SU-DHL-6 (cell line): ENCODE results near the gene PRND.
"Not testable (repeated sequence)": the region's sequence is repeated elsewhere in the genome, so short reads cannot be mapped to it uniquely, and the experiment has no call there.

Source experiments
- H2AFZ ChIP-seq: fragments of 200-600 bp; sonication (generic); 2 replicates; pipeline ENCODE4 v1.6.1; 2014; ENCODE audit warnings: low read depth, mild to moderate bottlenecking, moderate library complexity, mixed read lengths, antibody characterized with exemption, low read length; ENCODE audit not compliant: severe bottlenecking
- H3F3A ChIP-seq: fragments of 200-600 bp; shearing (Covaris generic); 2 replicates; pipeline ENCODE4 v1.6.0; 2016; ENCODE audit warnings: antibody characterized with exemption, mild to moderate bottlenecking; ENCODE audit not compliant: insufficient read depth
- H3K27ac ChIP-seq: fragments of 200-600 bp; sonication (generic); 2 replicates; pipeline ENCODE4 v1.5.1; 2016; ENCODE audit warnings: low read depth, mild to moderate bottlenecking, low read length, moderate library complexity, mixed read lengths
- H3K27me3 ChIP-seq: fragments of 200-600 bp; sonication (generic), shearing (Covaris generic); 2 replicates; pipeline ENCODE4 v1.6.0; 2014; ENCODE audit warnings: mild to moderate bottlenecking, low read length
- H3K36me3 ChIP-seq: fragments of 200-600 bp; sonication (generic); 2 replicates; pipeline ENCODE4 v1.6.1; 2014; ENCODE audit warnings: mild to moderate bottlenecking, low read length, mixed read lengths
- H3K4me2 ChIP-seq: fragments of 300-600, 200-600 bp; shearing (Covaris generic), sonication (generic); 2 replicates; pipeline ENCODE4 v1.6.0; 2014; ENCODE audit warnings: low read length, low read depth, mild to moderate bottlenecking; ENCODE audit not compliant: poor library complexity, severe bottlenecking
- H3K4me3 ChIP-seq: fragments of 200-600 bp; sonication (generic); 2 replicates; pipeline ENCODE4 v1.5.1; 2014; ENCODE audit warnings: antibody characterized with exemption, low read length, mild to moderate bottlenecking, mixed read lengths; ENCODE audit not compliant: insufficient read depth, poor library complexity, severe bottlenecking
- H3K79me2 ChIP-seq: fragments of 200-600 bp; sonication (generic); 2 replicates; pipeline ENCODE4 v1.6.1; 2014; ENCODE audit warnings: mild to moderate bottlenecking, low read length, moderate library complexity; ENCODE audit not compliant: insufficient read depth
- H3K9ac ChIP-seq: fragments of 200-600 bp; sonication (generic); 2 replicates; pipeline ENCODE4 v1.7.0; 2014; ENCODE audit warnings: mild to moderate bottlenecking, low read length
- H3K9me2 ChIP-seq: fragments of 200-600 bp; sonication (generic); replicated peaks from 2 replicates; pipeline ENCODE4 v1.6.1; 2014; ENCODE audit warnings: low read length; ENCODE audit not compliant: insufficient read depth
- H3K9me3 ChIP-seq: fragments of 200-600 bp; sonication (generic); 2 replicates; pipeline ENCODE4 v1.6.1; 2014; ENCODE audit warnings: low read length, mixed read lengths; ENCODE audit not compliant: insufficient read depth
- H4K20me1 ChIP-seq: fragments of 200-600 bp; sonication (generic); 2 replicates; pipeline ENCODE4 v1.6.1; 2014; ENCODE audit warnings: low read depth, mild to moderate bottlenecking, antibody characterized with exemption, low read length, moderate library complexity, mixed read lengths
- CTCF ChIP-seq: fragments of 200-600 bp; sonication (generic); IDR thresholded peaks from one replicate; pipeline ENCODE4 v1.5.1; 2017; ENCODE audit warnings: antibody characterized with exemption, mild to moderate bottlenecking, low read length, moderate library complexity; ENCODE audit not compliant: insufficient read depth, poor library complexity, severe bottlenecking
- EZH2phosphoT487 ChIP-seq: fragments of 200-600 bp; sonication (generic), shearing (Covaris generic); conservative IDR thresholded peaks from 2 replicates; pipeline ENCODE4 v1.6.1; 2018; ENCODE audit warnings: mild to moderate bottlenecking, antibody characterized with exemption, low read length, moderate library complexity, mixed read lengths

The PRND gene

GRCh38 chr20:4703281-4703676 lies 18.4 kb upstream of the PRND start:
- Histone ChIP-seq H3K9me2 (no peaks in the 10 kb centered on the region), H3K4me3 (no peak overlapping the region), H3K9me3 (no peaks in the 10 kb centered on the region), H3K79me2 (no peaks in the 10 kb centered on the region), H3K27ac (no peak overlapping the region), H3K4me2 (no peak overlapping the region), H2AFZ (no peak overlapping the region), H4K20me1 (no peaks in the 10 kb centered on the region), H3K9ac (no peak overlapping the region), H3K27me3 (no peaks in the 10 kb centered on the region), H3F3A (no peaks in the 10 kb centered on the region), H3K36me3 (no peaks in the 10 kb centered on the region)
- no peak for TF ChIP-seq CTCF
- TF ChIP-seq EZH2phosphoT487: no peak

- not testable (repeated sequence) for H3K27me3 ChIP-seq, H3K4me3 ChIP-seq, H3K9me3 ChIP-seq, H3K79me2 ChIP-seq, H3F3A ChIP-seq, H3K36me3 ChIP-seq, H3K4me2 ChIP-seq, H2AFZ ChIP-seq, H3K27ac ChIP-seq, H3K9me2 ChIP-seq, H3K9ac ChIP-seq, H4K20me1 ChIP-seq
Observed at GRCh38 chr20:4706941-4707340, 14.8 kb upstream of the PRND start.

- no peak overlapping the region for H2AFZ ChIP-seq
- no peak overlapping the region for H3K9ac ChIP-seq
- H3K9me3 ChIP-seq: no peaks in the 10 kb centered on the region
- no peaks in the 10 kb centered on the region for H3K27me3 ChIP-seq
- no peak overlapping the region for H3K27ac ChIP-seq
- H3K9me2 ChIP-seq: no peaks in the 10 kb centered on the region
- no peak overlapping the region for H3K4me3 ChIP-seq
- no peak overlapping the region for H3K4me2 ChIP-seq
- no peaks in the 10 kb centered on the region for H3K79me2 ChIP-seq
- H4K20me1 ChIP-seq: no peaks in the 10 kb centered on the region
- TF ChIP-seq EZH2phosphoT487 (no peak), CTCF (no peak)
- H3F3A ChIP-seq: no peaks in the 10 kb centered on the region
- no peaks in the 10 kb centered on the region for H3K36me3 ChIP-seq
Observed at GRCh38 chr20:4708036-4708435, 13.7 kb upstream of the PRND start.

- Histone ChIP-seq H3K4me2 (no peak overlapping the region), H3F3A (no peaks in the 10 kb centered on the region), H3K4me3 (no peak overlapping the region), H4K20me1 (no peaks in the 10 kb centered on the region), H3K9me3 (no peaks in the 10 kb centered on the region), H2AFZ (no peak overlapping the region), H3K27me3 (no peaks in the 10 kb centered on the region), H3K9ac (no peak overlapping the region), H3K79me2 (no peaks in the 10 kb centered on the region), H3K27ac (no peak overlapping the region), H3K9me2 (no peaks in the 10 kb centered on the region), H3K36me3 (no peaks in the 10 kb centered on the region)
- TF ChIP-seq EZH2phosphoT487: no peak
- TF ChIP-seq CTCF: no peak
Observed at GRCh38 chr20:4708856-4709255, 12.9 kb upstream of the PRND start.
